ENCODE results near the gene RAB6B.

GRCh38 chr3:133851931-133852330 is 43.8 kb downstream of the RAB6B start:
- TF ChIP-seq CTCF (conservative IDR thresholded peaks at IDR 0.05 in 1 of 2, IDR thresholded peaks at IDR 0.05 in 1 of 2; ENCODE audit: low read depth in 1 of 2, low read length in 2 of 2) (no peak), EZH2 (IDR thresholded peaks at IDR 0.05; ENCODE audit: low read length, missing control alignments) (no peak)
